Vagina (tissue), 2 donors: Measurements from ENCODE around the gene DNAH8. TPM values are rescaled to one million over a fixed set of nuclear protein-coding genes. Genes with fewer than 3 reads are reported as not detected.

Experiments used
- DNase-seq, 2 donors: peaks; one replicate each; pipeline ENCODE4 v3.0.0-alpha.2; 2017; ENCODE audit errors: extremely low spot score in 2 of 2
- H3K27ac ChIP-seq: fragments of 200-600 bp; sonication (generic); one replicate; pipeline ENCODE4 v1.5.1; 2019
- H3K27me3 ChIP-seq: fragments of 200-600 bp; sonication (generic); one replicate; pipeline ENCODE4 v1.5.1; 2019
- H3K36me3 ChIP-seq, 2 donors: fragments of 200-600 bp; sonication (generic); one replicate each; pipeline ENCODE4 v1.5.1; 2017 to 2019
- H3K4me1 ChIP-seq: fragments of 200-600 bp; sonication (generic); one replicate; pipeline ENCODE4 v1.5.1; 2019
- H3K4me3 ChIP-seq, 2 donors: fragments of 200-600 bp; sonication (generic); 1 replicate in 1 of 2; 2 replicates in 1 of 2; pipeline ENCODE4 v1.5.1; 2016 to 2019
- H3K9me3 ChIP-seq: fragments of 200-600 bp; sonication (generic); one replicate; pipeline ENCODE4 v1.5.1; 2019
- CTCF ChIP-seq, 3 experiments: fragments of 450-650 bp in 2 of 3; fragments of 200-600 bp in 1 of 3; sonication (generic) in 1 of 3; IDR thresholded peaks; one replicate each; pipeline ENCODE4 v1.5.1; 2017 to 2019; ENCODE audit warnings: antibody characterized with exemption in 3 of 3, mild to moderate bottlenecking in 2 of 3, moderate library complexity in 2 of 3
- POLR2A ChIP-seq, 2 donors: fragments of 450-650 bp; IDR thresholded peaks; one replicate each; pipeline ENCODE4 v1.6.1; 2017; ENCODE audit warnings: antibody characterized with exemption in 2 of 2, mild to moderate bottlenecking in 2 of 2, moderate library complexity in 2 of 2
- POLR2AphosphoS5 ChIP-seq, 2 donors: sonication (generic); formaldehyde crosslinking; IDR thresholded peaks; one replicate each; pipeline ENCODE4 v1.9.0; 2017; ENCODE audit warnings: antibody characterized with exemption in 2 of 2, mild to moderate bottlenecking in 2 of 2, low read depth in 1 of 2; ENCODE audit not compliant: insufficient read depth in 1 of 2
- intact Hi-C: fragments of 100-400 bp; cut with DNase I; formaldehyde crosslinking; loops from one replicate; pipeline ENCODE4 v1.15.1; 2023
- total RNA-seq: library from RNA; depleted of rRNA; stranded (reverse); fragments of >200 nt; gene quantifications from one replicate; pipeline ENCODE4 v1.2.3, GENCODE V29; 2016

DNAH8 gene
- total RNA-seq, 1 donor from 2014 or later = not detected

- Histone ChIP-seq H3K4me1 (no peaks in the 10 kb centered on the region), H3K36me3 (peaks cover 0 to 47% of the 10 kb centered on the region in 2 donors), H3K9me3 (no peaks in the 10 kb centered on the region), H3K27ac (no peak overlapping the region), H3K27me3 (no peaks in the 10 kb centered on the region), H3K4me3 (no peak overlapping the region)
- no peak for DNase-seq
- TF ChIP-seq POLR2AphosphoS5 (IDR thresholded peaks at IDR 0.05; ENCODE audit: insufficient read depth in 1 of 2, low read depth in 1 of 2) (no peak), CTCF (IDR thresholded peaks at IDR 0.05) (no peak), POLR2A (IDR thresholded peaks at IDR 0.05) (no peak)
- intact Hi-C loops = no loop called here
Observed at GRCh38 chr6:38676236-38676973, 38.7 kb upstream of the DNAH8 start.

GRCh38 chr6:38676974-38677544 is 38.1 kb upstream of the DNAH8 start:
- intact Hi-C loops = no loop called here
- no peaks in the 10 kb centered on the region for H3K9me3 ChIP-seq
- DNase-seq = no peak
- H3K4me3 ChIP-seq = no peak overlapping the region
- H3K27me3 ChIP-seq = no peaks in the 10 kb centered on the region
- H3K4me1 ChIP-seq = no peaks in the 10 kb centered on the region
- TF ChIP-seq POLR2A (IDR thresholded peaks at IDR 0.05) (no peak), POLR2AphosphoS5 (IDR thresholded peaks at IDR 0.05; ENCODE audit: insufficient read depth in 1 of 2, low read depth in 1 of 2) (no peak), CTCF (IDR thresholded peaks at IDR 0.05) (no peak)
- H3K27ac ChIP-seq = no peak overlapping the region
- H3K36me3 ChIP-seq = peaks cover 0 to 53% of the 10 kb centered on the region in 2 donors

- H3K27me3 ChIP-seq = no peaks in the 10 kb centered on the region
- no peak for DNase-seq
- peaks cover 0 to 60% of the 10 kb centered on the region in 2 donors for H3K36me3 ChIP-seq
- TF ChIP-seq CTCF (IDR thresholded peaks at IDR 0.05) (no peak), POLR2A (IDR thresholded peaks at IDR 0.05) (no peak), POLR2AphosphoS5 (IDR thresholded peaks at IDR 0.05; ENCODE audit: insufficient read depth in 1 of 2, low read depth in 1 of 2) (no peak)
- no peaks in the 10 kb centered on the region for H3K9me3 ChIP-seq
- no peak overlapping the region for H3K4me3 ChIP-seq
- intact Hi-C loops = no loop called here
- H3K4me1 ChIP-seq = no peaks in the 10 kb centered on the region
- no peak overlapping the region for H3K27ac ChIP-seq
Observed at GRCh38 chr6:38678178-38678760, 36.8 kb upstream of the DNAH8 start.

GRCh38 chr6:38679668-38680067 is 35.4 kb upstream of the DNAH8 start:
- intact Hi-C loops = no loop called here
- DNase-seq = no peak
- no peaks in the 10 kb centered on the region for H3K27me3 ChIP-seq
- TF ChIP-seq POLR2AphosphoS5 (IDR thresholded peaks at IDR 0.05; ENCODE audit: insufficient read depth in 1 of 2, low read depth in 1 of 2) (no peak), POLR2A (IDR thresholded peaks at IDR 0.05) (no peak), CTCF (IDR thresholded peaks at IDR 0.05) (no peak)
- H3K4me1 ChIP-seq = no peaks in the 10 kb centered on the region
- peaks cover 0 to 71% of the 10 kb centered on the region in 2 donors for H3K36me3 ChIP-seq
- no peak overlapping the region for H3K4me3 ChIP-seq
- no peak overlapping the region for H3K27ac ChIP-seq
- no peaks in the 10 kb centered on the region for H3K9me3 ChIP-seq

GRCh38 chr6:38681850-38682249 is 33.3 kb upstream of the DNAH8 start:
- Histone ChIP-seq H3K27ac (no peak overlapping the region), H3K4me1 (peaks cover 5% of the 10 kb centered on the region), H3K27me3 (no peaks in the 10 kb centered on the region), H3K36me3 (peaks cover 0 to 56% of the 10 kb centered on the region in 2 donors), H3K9me3 (no peaks in the 10 kb centered on the region), H3K4me3 (no peak overlapping the region)
- TF ChIP-seq POLR2A (IDR thresholded peaks at IDR 0.05) (no peak), POLR2AphosphoS5 (IDR thresholded peaks at IDR 0.05; ENCODE audit: insufficient read depth in 1 of 2, low read depth in 1 of 2) (no peak), CTCF (IDR thresholded peaks at IDR 0.05) (no peak)
- intact Hi-C loops = no loop called here
- DNase-seq = no peak
